Umbilical cord (tissue), 2 donors: ENCODE measurements around the gene BARHL2. TPM values are rescaled to one million over a fixed set of nuclear protein-coding genes. Genes with fewer than 3 reads are reported as not detected.

Experiments
- DNase-seq: peaks from one replicate; pipeline ENCODE4 v3.0.0-alpha.2; 2015; ENCODE audit warnings: low spot score
- total RNA-seq: library from RNA; depleted of rRNA; stranded (reverse); fragments of >200 nt; gene quantifications from one replicate; pipeline ENCODE4 v1.2.3, GENCODE V29; 2014; ENCODE audit warnings: low replicate concordance; ENCODE audit not compliant: insufficient read depth

BARHL2 gene
- total RNA-seq: not detected

- DNase-seq: no peak
Measured at GRCh38 chr1:90716552-90717355, at the start of gene BARHL2. TSS of gene BARHL2 (minus strand) at chr1:90717302. CDS start at chr1:90717195, 107 bp downstream.

- no peak for DNase-seq
Measured at GRCh38 chr1:90763930-90764329, 46.8 kb upstream of the BARHL2 start.

GRCh38 chr1:90763506-90763905 is 46.4 kb upstream of the BARHL2 start:
- no peak for DNase-seq

- DNase-seq: no peak
Measured at GRCh38 chr1:90761781-90762589, 44.9 kb upstream of the BARHL2 start.

- DNase-seq: no peak
Measured at GRCh38 chr1:90761156-90761555, 44.1 kb upstream of the BARHL2 start.

- DNase-seq: no peak
Measured at GRCh38 chr1:90753556-90753955, 36.5 kb upstream of the BARHL2 start.

- no peak for DNase-seq
Measured at GRCh38 chr1:90748668-90749067, 31.6 kb upstream of the BARHL2 start.

- no peak for DNase-seq
Measured at GRCh38 chr1:90746857-90747256, 29.8 kb upstream of the BARHL2 start.

GRCh38 chr1:90745972-90746371 is 28.9 kb upstream of the BARHL2 start:
- DNase-seq: no peak

- no peak for DNase-seq
Measured at GRCh38 chr1:90732136-90732535, 15.0 kb upstream of the BARHL2 start.

GRCh38 chr1:90731382-90732050 is 14.4 kb upstream of the BARHL2 start:
- no peak for DNase-seq

- no peak for DNase-seq
Measured at GRCh38 chr1:90730243-90731022, 13.3 kb upstream of the BARHL2 start.

- DNase-seq: no peak
Measured at GRCh38 chr1:90729504-90730242, 12.6 kb upstream of the BARHL2 start.

GRCh38 chr1:90728502-90729287 is 11.6 kb upstream of the BARHL2 start:
- no peak for DNase-seq

- no peak for DNase-seq
Measured at GRCh38 chr1:90727917-90728501, 10.9 kb upstream of the BARHL2 start.

GRCh38 chr1:90726986-90727480 is 9.9 kb upstream of the BARHL2 start:
- DNase-seq: no peak

- no peak for DNase-seq
Measured at GRCh38 chr1:90726425-90726985, 9.4 kb upstream of the BARHL2 start.

GRCh38 chr1:90725657-90726424 is 8.7 kb upstream of the BARHL2 start:
- no peak for DNase-seq
